Breast epithelium (tissue), 4 donors: Measurements from ENCODE around the gene URM1. TPM values are rescaled to one million over a fixed set of nuclear protein-coding genes. Genes with fewer than 3 reads are reported as not detected.

Source experiments
- DNase-seq, 2 donors: peaks; one replicate each; pipeline ENCODE4 v3.0.0-alpha.2; 2019; ENCODE audit warnings: low spot score in 2 of 2
- H3K27ac ChIP-seq, 2 donors: fragments of 200-600 bp; sonication (generic) in 1 of 2; one replicate each; pipeline ENCODE4 v1.5.1; 2016 to 2019; ENCODE audit warnings: mild to moderate bottlenecking in 1 of 2
- H3K27me3 ChIP-seq, 2 donors: fragments of 200-600 bp; sonication (generic) in 1 of 2; one replicate each; pipeline versions ENCODE4 v1.5.1 to v1.6.0; 2017 to 2019; ENCODE audit warnings: control low read depth in 1 of 2, mild to moderate bottlenecking in 1 of 2
- H3K36me3 ChIP-seq: fragments of 200-600 bp; one replicate; pipeline ENCODE4 v1.5.1; 2019
- H3K4me1 ChIP-seq, 2 donors: fragments of 200-600 bp; sonication (generic); one replicate each; pipeline ENCODE4 v1.5.1; 2016 to 2019; ENCODE audit warnings: control low read depth in 1 of 2
- H3K4me3 ChIP-seq, 3 donors: fragments of 200-600 bp; sonication (generic); 1 replicate in 2 of 3; 2 replicates in 1 of 3; pipeline ENCODE4 v1.5.1; 2016 to 2019; ENCODE audit warnings: mild to moderate bottlenecking in 3 of 3, moderate library complexity in 2 of 3
- H3K9me3 ChIP-seq, 2 donors: fragments of 200-600 bp; sonication (generic) in 1 of 2; one replicate each; pipeline ENCODE4 v1.5.1; 2016 to 2019; ENCODE audit warnings: control low read depth in 1 of 2
- POLR2A ChIP-seq: fragments of 450-650 bp; IDR thresholded peaks from one replicate; pipeline ENCODE4 v1.6.1; 2016; ENCODE audit warnings: antibody characterized with exemption, mild to moderate bottlenecking, moderate library complexity
- POLR2AphosphoS5 ChIP-seq, 3 donors: sonication (generic); formaldehyde crosslinking; IDR thresholded peaks; one replicate each; pipeline ENCODE4 v1.6.1; 2017; ENCODE audit warnings: antibody characterized with exemption in 3 of 3
- intact Hi-C: fragments of 100-400 bp; cut with DNase I; formaldehyde crosslinking; loops from one replicate; pipeline ENCODE4 v1.15.1; 2023; ENCODE audit warnings: low total_unique reads
- total RNA-seq, 3 donors: library from RNA; depleted of rRNA; stranded (reverse); fragments of >200 nt; gene quantifications; one replicate each; pipeline ENCODE4 v1.1.0, GENCODE V29; 2016
- TF ChIP-seq, protein P1 (sequence below), 3 donors: fragments of 450-650 bp; IDR thresholded peaks; one replicate each; pipeline ENCODE4 v1.5.1; 2016 to 2017; ENCODE audit warnings: antibody characterized with exemption in 3 of 3, mild to moderate bottlenecking in 3 of 3, moderate library complexity in 3 of 3

The URM1 gene
- total RNA-seq, 3 donors from 2014 or later: 21.3 to 24.1 (median 23.8) TPM

DNA sequence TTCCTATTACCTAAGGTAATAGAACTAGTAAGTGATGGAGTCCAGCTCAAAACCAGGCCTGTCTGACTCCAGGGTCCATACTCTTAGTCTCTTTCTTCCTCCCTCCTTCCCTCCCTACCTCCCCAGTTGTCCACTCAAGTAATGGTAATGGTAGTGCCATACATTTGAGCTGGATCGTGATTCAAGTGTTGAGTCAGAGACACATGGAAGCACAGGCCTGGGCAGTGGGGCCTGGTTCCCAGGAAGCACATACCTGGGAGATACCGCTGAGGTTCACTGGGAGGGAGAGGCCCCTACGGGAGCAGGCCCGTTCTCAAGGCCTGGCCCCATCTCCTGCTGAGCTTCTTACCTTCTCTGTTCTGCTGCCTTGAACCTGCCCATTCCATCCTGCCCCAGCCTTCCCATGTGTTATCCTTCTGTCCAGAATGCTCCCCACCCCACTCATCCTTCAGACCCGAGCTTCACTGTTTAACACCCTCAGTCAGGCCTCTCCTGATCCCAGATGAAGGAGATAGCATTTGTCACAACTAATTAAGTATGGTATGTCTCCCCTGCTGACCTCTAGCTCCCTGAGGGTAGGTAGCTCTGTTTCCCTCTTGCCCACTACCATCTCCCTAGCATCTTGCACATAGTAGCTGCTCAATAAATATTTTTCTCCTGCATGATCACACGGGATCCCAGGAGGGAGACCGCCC lies 13.8 kb downstream of the URM1 start:
- Histone ChIP-seq H3K4me3 (no peak overlapping the region), H3K36me3 (no peaks in the 10 kb centered on the region), H3K27me3 (no peaks in the 10 kb centered on the region), H3K4me1 (no peaks in the 10 kb centered on the region), H3K9me3 (no peaks in the 10 kb centered on the region), H3K27ac (no peak overlapping the region)
- intact Hi-C loops: no loop called here
- TF ChIP-seq POLR2AphosphoS5 (IDR thresholded peaks at IDR 0.05): no peak
- no peak for TF ChIP-seq POLR2A
- TF ChIP-seq, protein P1, sequence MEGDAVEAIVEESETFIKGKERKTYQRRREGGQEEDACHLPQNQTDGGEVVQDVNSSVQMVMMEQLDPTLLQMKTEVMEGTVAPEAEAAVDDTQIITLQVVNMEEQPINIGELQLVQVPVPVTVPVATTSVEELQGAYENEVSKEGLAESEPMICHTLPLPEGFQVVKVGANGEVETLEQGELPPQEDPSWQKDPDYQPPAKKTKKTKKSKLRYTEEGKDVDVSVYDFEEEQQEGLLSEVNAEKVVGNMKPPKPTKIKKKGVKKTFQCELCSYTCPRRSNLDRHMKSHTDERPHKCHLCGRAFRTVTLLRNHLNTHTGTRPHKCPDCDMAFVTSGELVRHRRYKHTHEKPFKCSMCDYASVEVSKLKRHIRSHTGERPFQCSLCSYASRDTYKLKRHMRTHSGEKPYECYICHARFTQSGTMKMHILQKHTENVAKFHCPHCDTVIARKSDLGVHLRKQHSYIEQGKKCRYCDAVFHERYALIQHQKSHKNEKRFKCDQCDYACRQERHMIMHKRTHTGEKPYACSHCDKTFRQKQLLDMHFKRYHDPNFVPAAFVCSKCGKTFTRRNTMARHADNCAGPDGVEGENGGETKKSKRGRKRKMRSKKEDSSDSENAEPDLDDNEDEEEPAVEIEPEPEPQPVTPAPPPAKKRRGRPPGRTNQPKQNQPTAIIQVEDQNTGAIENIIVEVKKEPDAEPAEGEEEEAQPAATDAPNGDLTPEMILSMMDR (IDR thresholded peaks at IDR 0.05): no peak
- no peak for DNase-seq

DNA sequence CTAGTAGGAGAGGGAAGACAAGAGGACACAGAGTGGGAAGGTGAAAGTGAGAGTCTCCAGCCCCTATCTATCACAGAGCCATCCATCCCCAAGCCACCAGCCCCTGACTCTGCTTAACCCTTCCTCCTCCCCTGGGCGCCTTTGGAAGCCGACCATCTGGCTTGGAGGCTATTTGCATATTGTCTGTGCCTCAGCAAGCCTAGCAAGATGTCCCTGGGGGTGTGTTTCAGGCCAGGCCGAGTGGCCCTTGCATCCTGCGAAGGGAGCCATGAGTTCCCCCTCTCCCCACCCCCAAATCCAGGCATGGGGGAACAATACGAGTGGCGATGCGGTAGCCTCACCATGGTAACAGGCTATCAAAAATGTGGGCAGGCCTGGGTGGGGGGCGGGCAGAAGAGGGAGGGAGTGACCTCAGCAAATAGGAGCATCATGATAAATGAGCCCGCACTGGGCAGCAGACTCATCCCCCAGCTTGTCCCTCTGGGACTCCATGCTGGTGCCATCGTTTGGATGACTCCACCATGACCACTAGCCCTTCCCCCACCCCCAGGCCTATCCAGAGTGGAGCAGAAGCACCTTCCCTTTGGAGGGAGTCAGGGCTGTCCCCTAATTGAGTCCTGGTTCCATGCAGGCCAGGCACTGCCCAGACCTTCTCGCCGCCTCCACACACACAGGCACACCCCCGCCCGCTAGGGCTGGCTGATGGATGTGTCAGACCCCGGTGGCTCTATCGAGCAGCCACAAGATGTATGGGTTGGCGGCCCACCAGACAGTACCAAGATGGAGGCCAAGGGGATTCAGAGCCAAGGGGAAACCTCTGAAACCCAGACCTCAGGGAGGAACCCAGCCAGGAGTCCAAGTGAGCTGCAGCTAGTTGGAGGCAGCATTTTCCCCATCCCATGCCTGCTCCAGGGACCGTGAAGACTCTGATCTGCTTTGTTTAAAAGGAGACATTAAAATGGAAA lies 14.6 kb downstream of the URM1 start:
- Histone ChIP-seq H3K36me3 (no peaks in the 10 kb centered on the region), H3K27ac (no peak overlapping the region), H3K4me1 (no peaks in the 10 kb centered on the region), H3K4me3 (no peak overlapping the region), H3K9me3 (no peaks in the 10 kb centered on the region), H3K27me3 (no peaks in the 10 kb centered on the region)
- intact Hi-C loops: no loop called here
- no peak for DNase-seq
- no peak for TF ChIP-seq POLR2AphosphoS5 (IDR thresholded peaks at IDR 0.05)
- TF ChIP-seq, protein P1 (IDR thresholded peaks at IDR 0.05): no peak

DNA sequence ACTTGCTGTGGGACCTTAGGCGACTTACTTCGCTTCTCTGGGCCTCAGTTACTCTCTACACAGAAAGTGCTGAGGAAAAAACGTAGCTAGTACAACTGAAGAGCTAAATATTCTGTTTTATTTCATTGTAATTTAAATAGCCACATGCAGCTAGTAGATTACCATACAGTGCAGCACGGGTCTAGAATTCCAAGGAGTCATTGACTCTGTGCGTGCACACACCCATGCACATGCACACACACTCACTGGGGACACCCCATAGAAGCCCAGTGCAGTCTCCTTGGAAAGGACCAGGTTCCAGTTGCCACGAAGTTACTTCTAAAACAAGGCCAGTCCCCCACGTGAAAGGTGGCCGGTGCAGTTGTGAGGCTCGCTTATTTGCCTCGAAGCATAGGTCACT lies 17.0 kb downstream of the URM1 start:
- H3K9me3 ChIP-seq: no peaks in the 10 kb centered on the region
- no peak overlapping the region for H3K4me3 ChIP-seq
- intact Hi-C loops: no loop called here
- H3K27ac ChIP-seq: no peak overlapping the region
- H3K27me3 ChIP-seq: no peaks in the 10 kb centered on the region
- peaks cover 6% of the 10 kb centered on the region for H3K36me3 ChIP-seq
- TF ChIP-seq POLR2A (no peak), POLR2AphosphoS5 (IDR thresholded peaks at IDR 0.05) (no peak)
- TF ChIP-seq, protein P1 (IDR thresholded peaks at IDR 0.05): no peak
- no peaks in the 10 kb centered on the region for H3K4me1 ChIP-seq
- no peak for DNase-seq

DNA sequence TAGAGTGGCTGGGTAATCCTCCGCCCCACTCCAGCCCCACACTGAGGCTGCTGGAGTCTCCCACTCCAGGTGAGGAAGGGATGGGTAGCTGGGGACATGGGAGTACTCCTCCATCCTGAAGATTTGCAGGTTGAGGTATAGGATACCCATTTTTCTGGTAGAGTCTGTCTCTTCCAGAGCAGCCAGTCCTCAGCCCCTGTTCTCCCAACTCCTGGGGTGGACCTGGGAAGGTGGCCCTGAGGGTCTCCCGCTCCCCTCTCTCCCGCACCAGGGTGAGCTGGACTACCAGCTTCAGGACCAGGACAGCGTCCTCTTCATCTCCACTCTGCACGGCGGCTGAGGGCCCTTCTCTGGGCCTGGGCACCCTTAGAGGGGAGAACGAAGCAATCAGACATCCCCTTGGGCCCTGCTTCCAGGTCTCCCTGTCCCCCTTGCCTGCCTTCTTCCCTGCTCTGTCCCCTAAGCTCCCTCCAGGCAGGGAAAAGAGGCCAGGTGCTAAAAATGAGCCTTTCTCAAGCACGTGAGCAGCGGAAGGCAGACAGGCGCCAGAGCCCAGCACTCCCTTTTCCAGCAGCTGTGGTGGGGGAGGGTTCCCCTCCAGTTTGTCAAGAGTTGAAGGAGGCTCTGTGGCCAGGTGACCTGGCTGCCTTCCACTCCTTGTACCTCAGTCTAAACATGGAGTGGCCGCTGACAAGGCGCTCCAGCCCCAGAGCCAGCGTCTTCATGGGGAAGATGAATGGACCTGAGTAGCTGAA lies 18.4 kb downstream of the URM1 start:
- H3K4me3 ChIP-seq: no peak overlapping the region
- no peaks in the 10 kb centered on the region for H3K4me1 ChIP-seq
- H3K27me3 ChIP-seq: no peaks in the 10 kb centered on the region
- intact Hi-C loops: no loop called here
- no peak overlapping the region for H3K27ac ChIP-seq
- peaks cover 6% of the 10 kb centered on the region for H3K36me3 ChIP-seq
- no peak for TF ChIP-seq POLR2AphosphoS5 (IDR thresholded peaks at IDR 0.05)
- TF ChIP-seq, protein P1 (IDR thresholded peaks at IDR 0.05): no peak
- no peak for TF ChIP-seq POLR2A
- no peaks in the 10 kb centered on the region for H3K9me3 ChIP-seq
- DNase-seq: no peak
